ENCODE measurements around the gene KIF27. TPM values are rescaled to one million over a fixed set of nuclear protein-coding genes. Genes with fewer than 3 reads are reported as not detected.

KIF27 gene
- total and polyA plus RNA-seq, 12 donors: 0.81 to 23.4 (median 2.7) TPM

DNA sequence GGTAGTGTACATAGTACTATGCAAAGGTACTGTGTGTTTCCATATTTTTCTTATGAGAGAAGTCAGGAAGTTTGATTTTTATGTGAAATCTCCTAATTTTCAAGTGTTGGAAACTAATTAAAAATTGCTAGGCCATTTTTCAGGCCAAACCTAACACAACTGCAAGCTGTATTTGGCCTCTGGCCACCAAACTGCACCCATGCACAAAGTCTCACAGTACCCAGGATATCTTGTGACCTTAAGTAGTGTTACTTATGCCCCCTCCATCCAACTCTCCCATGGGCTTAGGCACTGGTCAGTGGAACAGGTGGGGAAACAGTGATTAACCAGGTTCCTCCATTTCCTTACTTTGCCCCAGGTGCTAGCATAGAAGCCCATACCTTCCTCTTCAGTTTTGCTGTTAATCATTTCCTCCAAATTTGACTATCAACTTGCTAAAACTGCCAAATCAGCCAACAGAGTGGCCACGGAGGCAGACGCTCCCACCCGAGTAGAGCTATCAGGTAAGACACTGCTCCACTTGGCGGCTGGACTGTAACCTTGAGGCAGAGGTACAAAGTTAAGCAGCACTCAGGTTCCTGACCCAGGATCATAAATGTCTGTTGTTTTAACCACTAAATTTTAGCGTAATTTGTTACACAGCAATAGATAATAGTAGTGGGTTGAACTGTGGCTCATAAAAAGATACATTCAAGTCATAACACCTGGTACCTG is 19.5 kb upstream of the KIF27 start:
- no peak for DNase-seq
- 87 to 95% (median 89%) methylated on average over 5 of the region's 5 CpGs for WGBS, 4 donors
- intact Hi-C loops (cut with DNase I): no loop called here
- H3K9me3 ChIP-seq (replicated peaks in 1 of 3): no peaks in the 10 kb centered on the region
- H3K27ac ChIP-seq: no peak overlapping the region
- peaks cover 0 to 25% of the 10 kb centered on the region in 2 donors for H3K36me3 ChIP-seq (replicated peaks in 1 of 2)
- no peak overlapping the region for H3K4me3 ChIP-seq
- no peaks in the 10 kb centered on the region for H3K4me1 ChIP-seq (replicated peaks in 1 of 2)
- no peak for TF ChIP-seq POLR2A (IDR thresholded peaks at IDR 0.05)
- no peaks in the 10 kb centered on the region for H3K27me3 ChIP-seq

- no peak overlapping the region for H3K27ac ChIP-seq
- H3K4me1 ChIP-seq (replicated peaks in 1 of 2): peaks cover 0 to 16% of the 10 kb centered on the region in 2 donors
- TF ChIP-seq POLR2A (IDR thresholded peaks at IDR 0.05): no peak
- TF ChIP-seq, protein P1, sequence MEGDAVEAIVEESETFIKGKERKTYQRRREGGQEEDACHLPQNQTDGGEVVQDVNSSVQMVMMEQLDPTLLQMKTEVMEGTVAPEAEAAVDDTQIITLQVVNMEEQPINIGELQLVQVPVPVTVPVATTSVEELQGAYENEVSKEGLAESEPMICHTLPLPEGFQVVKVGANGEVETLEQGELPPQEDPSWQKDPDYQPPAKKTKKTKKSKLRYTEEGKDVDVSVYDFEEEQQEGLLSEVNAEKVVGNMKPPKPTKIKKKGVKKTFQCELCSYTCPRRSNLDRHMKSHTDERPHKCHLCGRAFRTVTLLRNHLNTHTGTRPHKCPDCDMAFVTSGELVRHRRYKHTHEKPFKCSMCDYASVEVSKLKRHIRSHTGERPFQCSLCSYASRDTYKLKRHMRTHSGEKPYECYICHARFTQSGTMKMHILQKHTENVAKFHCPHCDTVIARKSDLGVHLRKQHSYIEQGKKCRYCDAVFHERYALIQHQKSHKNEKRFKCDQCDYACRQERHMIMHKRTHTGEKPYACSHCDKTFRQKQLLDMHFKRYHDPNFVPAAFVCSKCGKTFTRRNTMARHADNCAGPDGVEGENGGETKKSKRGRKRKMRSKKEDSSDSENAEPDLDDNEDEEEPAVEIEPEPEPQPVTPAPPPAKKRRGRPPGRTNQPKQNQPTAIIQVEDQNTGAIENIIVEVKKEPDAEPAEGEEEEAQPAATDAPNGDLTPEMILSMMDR (IDR thresholded peaks at IDR 0.05): peak; percentile 36 to 81 (median 68)
- H3K4me3 ChIP-seq: no peak overlapping the region
- DNase-seq: peak in 1 of 7 donors; percentile 19
- peaks cover 0 to 10% of the 10 kb centered on the region in 2 donors for H3K36me3 ChIP-seq (replicated peaks in 1 of 2)
- H3K27me3 ChIP-seq: no peaks in the 10 kb centered on the region
- H3K9me3 ChIP-seq (replicated peaks in 1 of 3): no peaks in the 10 kb centered on the region
- intact Hi-C loops (cut with DNase I): loop anchor here (5.0 to 10.0 kb wide), 3 partner anchors 324 to 379 kb away; no protein-coding TSS in a partner anchor
- 37 to 52% (median 46%) methylated on average over 1 of the region's 1 CpG for WGBS, 4 donors
These were observed 16.7 kb upstream of the KIF27 start for GRCh38 chr9:83937861-83938455.

DNA sequence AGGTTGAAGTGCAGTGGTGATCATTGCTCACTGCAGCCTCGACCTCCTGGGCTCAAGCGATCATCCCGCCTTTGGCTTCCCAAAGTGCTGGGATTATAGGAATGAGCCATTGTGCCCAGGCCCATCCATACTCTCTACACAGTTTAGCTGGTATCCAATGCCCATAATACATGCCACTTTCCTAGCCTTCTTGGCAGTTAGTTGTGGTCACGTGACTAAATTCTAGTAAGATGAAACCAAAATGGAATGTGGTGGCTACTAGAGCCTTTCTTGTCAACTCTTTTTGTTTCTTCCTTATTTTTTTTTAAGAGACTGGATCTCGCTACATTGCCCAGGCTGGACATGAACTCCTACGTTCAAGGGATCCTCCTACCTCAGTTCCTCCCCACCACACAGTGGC is 15.3 kb upstream of the KIF27 start:
- DNase-seq: no peak
- Histone ChIP-seq H3K27ac (no peak overlapping the region), H3K36me3 (replicated peaks in 1 of 2) (peaks cover 0 to 10% of the 10 kb centered on the region in 2 donors), H3K9me3 (replicated peaks in 1 of 3) (no peaks in the 10 kb centered on the region), H3K4me1 (replicated peaks in 1 of 2) (peaks cover 0 to 16% of the 10 kb centered on the region in 2 donors), H3K27me3 (no peaks in the 10 kb centered on the region), H3K4me3 (no peak overlapping the region)
- intact Hi-C loops (cut with DNase I): loop anchor here (5.0 to 10.0 kb wide), 3 partner anchors 326 to 381 kb away; no protein-coding TSS in a partner anchor
- TF ChIP-seq, protein P1 (IDR thresholded peaks at IDR 0.05): no peak
- no peak for TF ChIP-seq POLR2A (IDR thresholded peaks at IDR 0.05)
- 84 to 94% (median 89%) methylated on average over 6 of the region's 6 CpGs for WGBS, 4 donors

GRCh38 chr9:83935276-83935935 is 14.2 kb upstream of the KIF27 start:
- no peaks in the 10 kb centered on the region for H3K9me3 ChIP-seq (replicated peaks in 1 of 3)
- no peak overlapping the region for H3K4me3 ChIP-seq
- peaks cover 0 to 16% of the 10 kb centered on the region in 2 donors for H3K4me1 ChIP-seq (replicated peaks in 1 of 2)
- H3K27me3 ChIP-seq: no peaks in the 10 kb centered on the region
- WGBS, 4 donors: 44 to 67% (median 50%) methylated on average over 3 of the region's 3 CpGs
- DNase-seq: peak in 2 of 7 donors; percentile 21 to 31
- intact Hi-C loops (cut with DNase I): loop anchor here (5.0 to 10.0 kb wide), 3 partner anchors 327 to 382 kb away; no protein-coding TSS in a partner anchor
- no peak overlapping the region for H3K27ac ChIP-seq
- TF ChIP-seq POLR2A (IDR thresholded peaks at IDR 0.05): no peak
- TF ChIP-seq, protein P1 (IDR thresholded peaks at IDR 0.05): no peak
- H3K36me3 ChIP-seq (replicated peaks in 1 of 2): peaks cover 0 to 10% of the 10 kb centered on the region in 2 donors
